CD14-positive monocyte (primary cell): ENCODE data around the gene TBCD. TPM values are rescaled to one million over a fixed set of nuclear protein-coding genes. Genes with fewer than 3 reads are reported as not detected.

ENCODE experiments used
- DNase-seq, 3 donors: peaks; one replicate each; pipeline ENCODE4 v3.0.0-alpha.2; 2011 to 2022
- H2AFZ ChIP-seq: 2 replicates; pipeline ENCODE4 v1.6.0; 2012; ENCODE audit warnings: mild to moderate bottlenecking, low read depth, low read length, inconsistent platforms; ENCODE audit not compliant: insufficient read depth, poor library complexity, severe bottlenecking
- H3K27ac ChIP-seq, 2 donors: 1 replicate in 1 of 2; 2 replicates in 1 of 2; pipeline ENCODE4 v1.5.1; 2012 to 2013; ENCODE audit warnings: low read length in 2 of 2, control low read depth in 1 of 2, inconsistent platforms in 1 of 2, low read depth in 1 of 2, mild to moderate bottlenecking in 1 of 2
- H3K27me3 ChIP-seq, 2 donors: one replicate each; pipeline versions ENCODE4 v1.6.0 to v1.6.1; 2011 to 2013; ENCODE audit warnings: low read length in 2 of 2; ENCODE audit not compliant: control insufficient read depth in 2 of 2, insufficient read depth in 2 of 2
- H3K36me3 ChIP-seq, 2 donors: replicated peaks in 1 of 2; 1 replicate in 1 of 2; 2 replicates in 1 of 2; pipeline versions ENCODE4 v1.5.1 to v1.6.1; 2012 to 2013; ENCODE audit warnings: low read length in 2 of 2, control low read depth in 1 of 2, inconsistent platforms in 1 of 2, mild to moderate bottlenecking in 1 of 2; ENCODE audit not compliant: insufficient read depth in 2 of 2, control insufficient read depth in 1 of 2
- H3K4me1 ChIP-seq, 2 donors: 1 replicate in 1 of 2; 2 replicates in 1 of 2; pipeline versions ENCODE4 v1.5.1 to v1.6.1; 2012 to 2013; ENCODE audit warnings: low read length in 2 of 2, control low read depth in 1 of 2, inconsistent platforms in 1 of 2, mild to moderate bottlenecking in 1 of 2, moderate library complexity in 1 of 2; ENCODE audit not compliant: insufficient read depth in 2 of 2, control insufficient read depth in 1 of 2
- H3K4me2 ChIP-seq: replicated peaks from 2 replicates; pipeline ENCODE3; 2012; ENCODE audit warnings: low read length, moderate library complexity, mild to moderate bottlenecking; ENCODE audit not compliant: poor library complexity, severe bottlenecking; ENCODE audit errors: extremely low read depth
- H3K4me3 ChIP-seq, 3 experiments: fragments of 200-600 bp in 1 of 3; sonication (generic) in 1 of 3; replicated peaks in 1 of 3; 1 replicate in 2 of 3; 2 replicates in 1 of 3; pipeline ENCODE4 v1.5.1; 2011 to 2013; ENCODE audit warnings: low read length in 3 of 3, mild to moderate bottlenecking in 3 of 3, control low read depth in 2 of 3, low read depth in 2 of 3, inconsistent platforms in 1 of 3, moderate library complexity in 1 of 3
- H3K79me2 ChIP-seq: 2 replicates; pipeline ENCODE4 v1.6.0; 2012; ENCODE audit warnings: mild to moderate bottlenecking, control low read depth, inconsistent platforms, low read length, moderate library complexity; ENCODE audit not compliant: insufficient read depth
- H3K9ac ChIP-seq: 2 replicates; pipeline ENCODE4 v1.6.0; 2017; ENCODE audit warnings: low read length, mild to moderate bottlenecking; ENCODE audit not compliant: insufficient read depth, poor library complexity, severe bottlenecking
- H3K9me3 ChIP-seq, 2 donors: replicated peaks in 1 of 2; 1 replicate in 1 of 2; 2 replicates in 1 of 2; pipeline versions ENCODE4 v1.5.1 to v1.6.1; 2012 to 2013; ENCODE audit warnings: low read length in 2 of 2, control low read depth in 1 of 2; ENCODE audit not compliant: control insufficient read depth in 1 of 2, insufficient read depth in 1 of 2
- H4K20me1 ChIP-seq: 2 replicates; pipeline ENCODE4 v1.6.0; 2012; ENCODE audit warnings: mild to moderate bottlenecking, low read length, control low read depth, moderate library complexity; ENCODE audit not compliant: insufficient read depth
- H3K27ac Mint-ChIP-seq, 7 donors: one replicate each; pipeline ENCODE4 v1.8.0; 2020; ENCODE audit warnings: mild to moderate bottlenecking in 7 of 7, mixed read lengths in 7 of 7, moderate library complexity in 6 of 7, inconsistent platforms in 2 of 7
- H3K27me3 Mint-ChIP-seq, 3 donors: one replicate each; pipeline ENCODE4 v1.8.0; 2021 to 2022; ENCODE audit warnings: low read depth in 3 of 3, mild to moderate bottlenecking in 3 of 3, mixed read lengths in 3 of 3, moderate library complexity in 3 of 3, inconsistent platforms in 1 of 3
- H3K36me3 Mint-ChIP-seq, 2 donors: one replicate each; pipeline ENCODE4 v1.8.0; 2020; ENCODE audit warnings: mixed read lengths in 2 of 2, inconsistent platforms in 1 of 2, mild to moderate bottlenecking in 1 of 2
- H3K4me1 Mint-ChIP-seq: one replicate; pipeline ENCODE4 v1.8.0; 2020; ENCODE audit warnings: mild to moderate bottlenecking, mixed read lengths
- H3K4me3 Mint-ChIP-seq, 2 donors: one replicate each; pipeline ENCODE4 v1.8.0; 2020; ENCODE audit warnings: mild to moderate bottlenecking in 2 of 2, mixed read lengths in 2 of 2, moderate library complexity in 1 of 2
- H3K9me3 Mint-ChIP-seq, 7 donors: one replicate each; pipeline ENCODE4 v1.8.0; 2020 to 2022; ENCODE audit warnings: mixed read lengths in 7 of 7, mild to moderate bottlenecking in 6 of 7, moderate library complexity in 6 of 7, inconsistent platforms in 2 of 7
- WGBS: methylation state at CpG from one replicate; pipeline ENCODE4 v1.1.5; 2013; ENCODE audit warnings: missing lambda C conversion rate; ENCODE audit not compliant: insufficient coverage; 5-methylcytosine and 5-hydroxymethylcytosine counted together
- intact Hi-C, 2 donors: fragments of 100-400 bp; cut with micrococcal nuclease; formaldehyde crosslinking; loops; one replicate each; pipeline versions ENCODE4 v1.15.0 to v1.15.1; 2023
- polyA plus RNA-seq, 3 donors: library from polyadenylated mRNA; depleted of rRNA in 1 of 3; unstranded in 2 of 3; stranded (reverse) in 1 of 3; fragments of 300-500 nt in 2 of 3; fragments of >200 nt in 1 of 3; fragmentation: Illumina TruSeq in 2 of 3; gene quantifications; 1 replicate in 2 of 3; 2 replicates in 1 of 3; pipeline ENCODE4 v1.2.3, GENCODE V29; 2012 to 2021
- TF ChIP-seq, protein P1 (sequence below): fragments of 200-600 bp; IDR thresholded peaks from one replicate; pipeline ENCODE4 v1.8.0; 2022; ENCODE audit warnings: antibody characterized with exemption, mild to moderate bottlenecking

The TBCD gene
- polyA plus RNA-seq, 3 donors: 54.7 to 74.0 (median 66.6) TPM

DNA sequence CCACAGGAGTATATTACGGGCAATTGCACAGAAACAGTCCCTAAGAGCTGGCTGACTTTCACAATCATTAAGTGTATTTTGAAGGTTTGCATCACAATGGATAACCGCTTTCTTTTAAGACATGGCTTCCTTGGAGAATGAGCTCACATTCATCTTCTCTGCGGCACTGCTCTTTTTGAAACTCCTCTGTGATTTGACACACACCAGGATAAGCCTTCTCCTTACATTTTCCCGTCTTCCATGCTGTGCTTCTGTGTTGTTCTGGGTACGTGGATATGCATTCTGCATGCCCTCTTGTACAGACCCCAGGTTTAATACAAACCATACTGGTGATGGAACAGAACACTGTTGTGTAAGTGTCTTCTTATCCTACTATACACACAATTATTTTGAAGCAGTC is 238.0 kb downstream of the TBCD start:
- Histone ChIP-seq H3K9me3 (peaks cover 0 to 15% of the 10 kb centered on the region in 2 donors), H2AFZ (no peak overlapping the region), H3K36me3 (peaks cover 0 to 17% of the 10 kb centered on the region in 2 donors), H3K4me1 (peaks cover 13 to 16% of the 10 kb centered on the region in 2 donors), H3K4me3 (no peak overlapping the region), H3K27me3 (no peaks in the 10 kb centered on the region), H3K9ac (no peak overlapping the region), H3K27ac (no peak overlapping the region), H4K20me1 (no peaks in the 10 kb centered on the region), H3K4me2 (no peak overlapping the region), H3K79me2 (peaks cover 7% of the 10 kb centered on the region)
- Mint-ChIP-seq H3K4me1 (peaks cover 20% of the 10 kb centered on the region), H3K4me3 (no peak overlapping the region), H3K36me3 (peaks cover 36 to 42% of the 10 kb centered on the region in 2 donors), H3K27me3 (peaks cover 1 to 3% (median 2%) of the 10 kb centered on the region in 3 donors), H3K9me3 (peaks cover 15 to 31% (median 24%) of the 10 kb centered on the region in 7 donors), H3K27ac (no peak overlapping the region)
- WGBS: 82% methylated on average over 2 of the region's 5 CpGs
- intact Hi-C loops: loop anchor here in 1 of 2 donors (5.0 kb wide), 1 partner anchor 42 kb away; no protein-coding TSS in a partner anchor
- TF ChIP-seq, protein P1, sequence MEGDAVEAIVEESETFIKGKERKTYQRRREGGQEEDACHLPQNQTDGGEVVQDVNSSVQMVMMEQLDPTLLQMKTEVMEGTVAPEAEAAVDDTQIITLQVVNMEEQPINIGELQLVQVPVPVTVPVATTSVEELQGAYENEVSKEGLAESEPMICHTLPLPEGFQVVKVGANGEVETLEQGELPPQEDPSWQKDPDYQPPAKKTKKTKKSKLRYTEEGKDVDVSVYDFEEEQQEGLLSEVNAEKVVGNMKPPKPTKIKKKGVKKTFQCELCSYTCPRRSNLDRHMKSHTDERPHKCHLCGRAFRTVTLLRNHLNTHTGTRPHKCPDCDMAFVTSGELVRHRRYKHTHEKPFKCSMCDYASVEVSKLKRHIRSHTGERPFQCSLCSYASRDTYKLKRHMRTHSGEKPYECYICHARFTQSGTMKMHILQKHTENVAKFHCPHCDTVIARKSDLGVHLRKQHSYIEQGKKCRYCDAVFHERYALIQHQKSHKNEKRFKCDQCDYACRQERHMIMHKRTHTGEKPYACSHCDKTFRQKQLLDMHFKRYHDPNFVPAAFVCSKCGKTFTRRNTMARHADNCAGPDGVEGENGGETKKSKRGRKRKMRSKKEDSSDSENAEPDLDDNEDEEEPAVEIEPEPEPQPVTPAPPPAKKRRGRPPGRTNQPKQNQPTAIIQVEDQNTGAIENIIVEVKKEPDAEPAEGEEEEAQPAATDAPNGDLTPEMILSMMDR: no peak
- DNase-seq: no peak

DNA sequence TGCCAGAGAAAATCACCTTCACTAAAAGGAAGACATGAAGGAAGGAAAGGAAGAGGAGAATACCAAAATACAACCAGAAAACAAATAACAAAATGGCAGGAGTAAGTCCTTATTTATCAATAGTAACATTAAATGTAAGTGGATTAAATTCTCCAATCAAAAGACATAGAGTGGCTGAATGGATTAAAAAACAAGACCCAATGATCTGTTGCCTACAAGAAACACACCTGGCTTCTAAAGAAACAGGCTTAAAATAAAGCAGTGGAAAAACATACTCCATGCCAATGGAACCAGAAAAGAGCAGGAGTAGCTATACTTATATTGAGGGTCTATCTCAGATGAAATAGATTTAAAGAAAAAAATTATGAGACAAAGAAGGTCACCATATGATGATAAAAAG is 241.1 kb downstream of the TBCD start:
- no peak overlapping the region for H3K27ac Mint-ChIP-seq
- no peaks in the 10 kb centered on the region for H3K27me3 ChIP-seq
- no peak for DNase-seq
- peaks cover 14% of the 10 kb centered on the region for H3K79me2 ChIP-seq
- H4K20me1 ChIP-seq: no peaks in the 10 kb centered on the region
- no peak overlapping the region for H3K27ac ChIP-seq
- peaks cover 3 to 5% of the 10 kb centered on the region in 2 donors for H3K4me1 ChIP-seq
- peaks cover 0 to 15% of the 10 kb centered on the region in 2 donors for H3K9me3 ChIP-seq
- H3K9me3 Mint-ChIP-seq: peaks cover 12 to 39% (median 28%) of the 10 kb centered on the region in 7 donors
- H3K9ac ChIP-seq: no peak overlapping the region
- intact Hi-C loops: loop anchor here in 1 of 2 donors (5.0 kb wide), 1 partner anchor 39 kb away; no protein-coding TSS in a partner anchor
- no peak overlapping the region for H3K4me2 ChIP-seq
- peaks cover 0 to 23% of the 10 kb centered on the region in 2 donors for H3K36me3 ChIP-seq
- TF ChIP-seq, protein P1: no peak
- H3K4me3 ChIP-seq: no peak overlapping the region
- H3K4me3 Mint-ChIP-seq: no peak overlapping the region
- peaks cover 13% of the 10 kb centered on the region for H3K4me1 Mint-ChIP-seq
- peaks cover 31 to 57% of the 10 kb centered on the region in 2 donors for H3K36me3 Mint-ChIP-seq
- no peak overlapping the region for H2AFZ ChIP-seq
- peaks cover 0 to 1% (median 0%) of the 10 kb centered on the region in 3 donors for H3K27me3 Mint-ChIP-seq

Other genes starting within 250 kb of the TBCD start
- gene FOXK2, start 232.3 kb upstream of the TBCD start, polyA plus RNA-seq: 10 to 100 TPM in 1 of 3 donors, 1 to 10 TPM in 2; 3.5 to 18.4 (median 4.7) TPM
- 10 to 100 TPM; 42.6 to 82.6 (median 60.3) TPM for gene WDR45B, start 103.6 kb upstream of the TBCD start, polyA plus RNA-seq
- gene RAB40B, start 53.4 kb upstream of the TBCD start, polyA plus RNA-seq: 1 to 10 TPM in 1 of 3 donors, under 1 TPM in 2; 0.75 to 2.2 (median 0.95) TPM
- gene FN3KRP, start 35.4 kb upstream of the TBCD start, polyA plus RNA-seq: 10 to 100 TPM; 16.5 to 24.8 (median 23.2) TPM
- under 1 TPM in 1 of 3 donors, not detected in 2; 0.15 TPM for gene FN3K, start 16.4 kb upstream of the TBCD start, polyA plus RNA-seq
- not detected for gene ZNF750, start 88.0 kb downstream of the TBCD start, polyA plus RNA-seq